ENCODE data around the gene BEST1. TPM values are rescaled to one million over a fixed set of nuclear protein-coding genes. Genes with fewer than 3 reads are reported as not detected.

BEST1 gene
- total RNA-seq, 1 experiment from 2014 or later = 2.3 TPM

GRCh38 chr11:61951484-61952135, 1.5 kb downstream of the BEST1 start:
- H3K4me2 ChIP-seq (ENCODE audit: low read length) = no peak overlapping the region
- ATAC-seq (no peak), DNase-seq (ENCODE audit: low read depth, low spot score) (no peak)
- no peaks in the 10 kb centered on the region for H3K79me2 ChIP-seq (ENCODE audit: insufficient read depth, low read length)
- H3K4me3 ChIP-seq (replicated peaks in 1 of 2; ENCODE audit: low read depth in 1 of 2, low read length in 2 of 2) = no peak overlapping the region
- H4K20me1 ChIP-seq (ENCODE audit: insufficient read depth) = no peaks in the 10 kb centered on the region
- peaks cover 4 to 13% of the 10 kb centered on the region in 2 experiments; a peak in 2 of 4 replicates for H3K4me1 ChIP-seq (ENCODE audit: control insufficient read depth in 1 of 2, insufficient read depth in 2 of 2, low read length in 2 of 2)
- POLR2A ChIA-PET = interaction anchor here (0.6 to 5.5 kb wide), 5 partner anchors 10 to 137 kb away, joined by 3 to 60 read pairs (median 6); partner anchors contain the start of gene FTH1
- no TSS peak for BruUV-seq (replicated peaks)
- RAD21 ChIA-PET (ENCODE audit: low non-redundant PET in 1 of 2, low total read pairs in 2 of 2, uncharacterized antibody in 2 of 2, unreplicated experiment in 2 of 2) = no interaction called here
- H3K9me3 ChIP-seq (ENCODE audit: control insufficient read depth in 1 of 2, insufficient read depth in 1 of 2, low read depth in 1 of 2, low read length in 2 of 2) = no peaks in the 10 kb centered on the region
- TF ChIP-seq SIN3A (IDR thresholded peaks at IDR 0.05; ENCODE audit: low read depth) (no peak), ZNF274 (IDR thresholded peaks at IDR 0.05; ENCODE audit: low read depth, low read length) (no peak), SP1 (IDR thresholded peaks at IDR 0.05; ENCODE audit: low read depth) (no peak), POLR2A (IDR thresholded peaks at IDR 0.05; ENCODE audit: borderline replicate concordance, extremely low read depth, insufficient read depth, insufficient read length) (no peak), SRF (IDR thresholded peaks at IDR 0.05; ENCODE audit: low read depth) (no peak), MAX (IDR thresholded peaks at IDR 0.05) (no peak), POLR2AphosphoS5 (IDR thresholded peaks at IDR 0.05; ENCODE audit: low read depth, low read length) (no peak), REST (IDR thresholded peaks at IDR 0.05; ENCODE audit: low read depth) (no peak), JUND (IDR thresholded peaks at IDR 0.05) (no peak), EZH2 (IDR thresholded peaks at IDR 0.05) (no peak), CTCF (IDR thresholded peaks at IDR 0.05 in 2 of 3, conservative IDR thresholded peaks at IDR 0.05 in 1 of 3; ENCODE audit: borderline replicate concordance in 1 of 3, insufficient read depth in 1 of 3, low read depth in 2 of 3, low read length in 2 of 3) (no peak), EGR1 (IDR thresholded peaks at IDR 0.05; ENCODE audit: low read depth) (no peak), CBX3 (IDR thresholded peaks at IDR 0.05; ENCODE audit: low read depth) (no peak), CEBPB (IDR thresholded peaks at IDR 0.05; ENCODE audit: low read depth) (no peak), RAD21 (IDR thresholded peaks at IDR 0.05; ENCODE audit: low read depth) (no peak), ZBTB33 (IDR thresholded peaks at IDR 0.05; ENCODE audit: extremely low read depth, insufficient replicate concordance, low read length) (no peak), EZH2phosphoT487 (IDR thresholded peaks at IDR 0.05; ENCODE audit: borderline replicate concordance) (no peak), YY1 (IDR thresholded peaks at IDR 0.05; ENCODE audit: extremely low read depth, insufficient replicate concordance, low read depth, low read length) (no peak)
- no peak overlapping the region for H3K9ac ChIP-seq (ENCODE audit: low read length)
- no peaks in the 10 kb centered on the region for H3K9me2 ChIP-seq (ENCODE audit: insufficient read depth)
- H3K27ac ChIP-seq (ENCODE audit: low read depth, low read length) = no peak overlapping the region; the same call in 1 of the 2 replicates
- H3K36me3 ChIP-seq (ENCODE audit: control insufficient read depth in 1 of 2, insufficient read depth in 2 of 2, low read length in 2 of 2) = no peaks in the 10 kb centered on the region
- H2AFZ ChIP-seq (ENCODE audit: low read depth, low read length, poor library complexity, severe bottlenecking) = no peak overlapping the region
- intact Hi-C loops (cut with micrococcal nuclease) = no loop called here
- CTCF ChIA-PET = interaction anchor here (1.2 to 2.3 kb wide), 2 partner anchors 130 to 154 kb away, joined by 3 to 6 read pairs; no protein-coding TSS in a partner anchor
- H3K27me3 ChIP-seq (ENCODE audit: insufficient read depth, low read length) = no peaks in the 10 kb centered on the region

All from HCT116 (cell line).